DND-41 (cell line): Measurements from ENCODE around the gene ARHGAP24.

Experiments used
- ATAC-seq: fragments of 200-7000 bp; cut with Tn5 transposase; 3 replicates; pipeline ENCODE4 v1.9.1; 2021; ENCODE audit warnings: low read depth; ENCODE audit not compliant: insufficient read depth
- DNase-seq: peaks from one replicate; pipeline ENCODE4 v3.0.0-alpha.2; 2020
- H2AFZ ChIP-seq: 2 replicates; pipeline ENCODE4 v1.6.0; 2012; ENCODE audit warnings: low read depth, low read length
- H3K27ac ChIP-seq: 2 replicates; pipeline ENCODE4 v1.5.1; 2012; ENCODE audit warnings: low read length, inconsistent platforms
- H3K27me3 ChIP-seq: fragments of 200-600 bp; sonication (generic); 2 replicates; pipeline ENCODE4 v1.6.0; 2012; ENCODE audit warnings: low read length, mild to moderate bottlenecking, inconsistent platforms; ENCODE audit not compliant: insufficient read depth, poor library complexity
- H3K36me3 ChIP-seq: 2 replicates; pipeline ENCODE4 v1.5.1; 2012; ENCODE audit warnings: low read length, inconsistent platforms; ENCODE audit not compliant: insufficient read depth
- H3K4me1 ChIP-seq: 2 replicates; pipeline ENCODE4 v1.5.1; 2012; ENCODE audit warnings: mild to moderate bottlenecking, low read length; ENCODE audit not compliant: insufficient read depth
- H3K4me2 ChIP-seq: 2 replicates; pipeline ENCODE4 v1.6.0; 2012; ENCODE audit warnings: mild to moderate bottlenecking, moderate library complexity, low read length, inconsistent platforms; ENCODE audit not compliant: insufficient read depth
- H3K4me3 ChIP-seq, 2 experiments: fragments of 200-600 bp in 1 of 2; shearing (Covaris generic) in 1 of 2; 2 replicates each; pipeline ENCODE4 v1.5.1; 2012 to 2016; ENCODE audit warnings: inconsistent platforms in 2 of 2, low read length in 2 of 2, mild to moderate bottlenecking in 2 of 2, low read depth in 1 of 2, moderate library complexity in 1 of 2
- H3K79me2 ChIP-seq: 2 replicates; pipeline ENCODE4 v1.6.0; 2012; ENCODE audit warnings: low read length, inconsistent platforms; ENCODE audit not compliant: insufficient read depth
- H3K9ac ChIP-seq: 2 replicates; pipeline ENCODE4 v1.6.0; 2012; ENCODE audit warnings: low read depth, mild to moderate bottlenecking, inconsistent platforms, low read length, moderate library complexity
- H3K9me3 ChIP-seq: 2 replicates; pipeline ENCODE4 v1.5.1; 2012; ENCODE audit warnings: low read length, moderate library complexity, mild to moderate bottlenecking, inconsistent platforms; ENCODE audit not compliant: insufficient read depth, severe bottlenecking
- H4K20me1 ChIP-seq: 2 replicates; pipeline ENCODE4 v1.6.0; 2012; ENCODE audit warnings: low read length; ENCODE audit not compliant: insufficient read depth
- CTCF ChIP-seq: IDR thresholded peaks from 2 replicates; pipeline ENCODE4 v1.5.1; 2012; ENCODE audit warnings: borderline replicate concordance, low read length, moderate library complexity, mild to moderate bottlenecking; ENCODE audit not compliant: poor library complexity, severe bottlenecking; ENCODE audit errors: extremely low read depth
- EZH2 ChIP-seq: IDR thresholded peaks from 3 replicates; pipeline ENCODE4 v1.6.1; 2012; ENCODE audit warnings: borderline replicate concordance, low read depth, mild to moderate bottlenecking, moderate library complexity, low read length, inconsistent platforms; ENCODE audit not compliant: severe bottlenecking

The ARHGAP24 gene

GRCh38 chr4:85520765-85521749 is 46.1 kb downstream of the ARHGAP24 start:
- no peak overlapping the region for H2AFZ ChIP-seq

GRCh38 chr4:85522277-85522676 is 47.3 kb downstream of the ARHGAP24 start:
- ATAC-seq (no peak), DNase-seq (no peak)
- no peak overlapping the region for H3K9ac ChIP-seq
- TF ChIP-seq EZH2 (no peak), CTCF (no peak)
- H3K27ac ChIP-seq, result no peak overlapping the region
- no peaks in the 10 kb centered on the region for H3K9me3 ChIP-seq
- no peaks in the 10 kb centered on the region for H3K4me1 ChIP-seq
- no peak overlapping the region for H2AFZ ChIP-seq
- H4K20me1 ChIP-seq, result no peaks in the 10 kb centered on the region
- H3K4me3 ChIP-seq, result no peak overlapping the region
- no peaks in the 10 kb centered on the region for H3K79me2 ChIP-seq
- no peaks in the 10 kb centered on the region for H3K27me3 ChIP-seq
- H3K36me3 ChIP-seq, result no peaks in the 10 kb centered on the region
- H3K4me2 ChIP-seq, result no peak overlapping the region

More at GRCh38 chr4:85520765-85521749, 46.1 kb downstream of the ARHGAP24 start:
- no peak for DNase-seq
- Histone ChIP-seq H3K9me3 (no peaks in the 10 kb centered on the region), H3K36me3 (no peaks in the 10 kb centered on the region), H4K20me1 (no peaks in the 10 kb centered on the region), H3K27ac (no peak overlapping the region), H3K4me2 (no peak overlapping the region), H3K27me3 (no peaks in the 10 kb centered on the region), H3K79me2 (no peaks in the 10 kb centered on the region), H3K4me1 (no peaks in the 10 kb centered on the region), H3K4me3 (no peak overlapping the region), H3K9ac (no peak overlapping the region)
- no peak for ATAC-seq
- no peak for TF ChIP-seq CTCF
- no peak for TF ChIP-seq EZH2

GRCh38 chr4:85522836-85523235 is 47.9 kb downstream of the ARHGAP24 start:
- Histone ChIP-seq H4K20me1 (no peaks in the 10 kb centered on the region), H3K79me2 (no peaks in the 10 kb centered on the region)

More at GRCh38 chr4:85522836-85523235, 47.9 kb downstream of the ARHGAP24 start:
- no peak overlapping the region for H3K9ac ChIP-seq
- H3K4me1 ChIP-seq, result no peaks in the 10 kb centered on the region
- H3K4me3 ChIP-seq, result no peak overlapping the region
- TF ChIP-seq EZH2, result no peak
- no peak for TF ChIP-seq CTCF
- ATAC-seq, result no peak
- no peak overlapping the region for H2AFZ ChIP-seq
- no peaks in the 10 kb centered on the region for H3K36me3 ChIP-seq
- no peak overlapping the region for H3K27ac ChIP-seq
- no peak overlapping the region for H3K4me2 ChIP-seq
- no peaks in the 10 kb centered on the region for H3K9me3 ChIP-seq
- no peak for DNase-seq
- no peaks in the 10 kb centered on the region for H3K27me3 ChIP-seq
